ENCODE results near the gene RAB42.
A peak's percentile ranks its signal among the peaks of the same experiment; 100 is the strongest.
"Not testable (repeated sequence)": the region's sequence is repeated elsewhere in the genome, so short reads cannot be mapped to it uniquely, and the experiment has no call there.

RAB42 gene, protein sequence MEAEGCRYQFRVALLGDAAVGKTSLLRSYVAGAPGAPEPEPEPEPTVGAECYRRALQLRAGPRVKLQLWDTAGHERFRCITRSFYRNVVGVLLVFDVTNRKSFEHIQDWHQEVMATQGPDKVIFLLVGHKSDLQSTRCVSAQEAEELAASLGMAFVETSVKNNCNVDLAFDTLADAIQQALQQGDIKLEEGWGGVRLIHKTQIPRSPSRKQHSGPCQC

DNA sequence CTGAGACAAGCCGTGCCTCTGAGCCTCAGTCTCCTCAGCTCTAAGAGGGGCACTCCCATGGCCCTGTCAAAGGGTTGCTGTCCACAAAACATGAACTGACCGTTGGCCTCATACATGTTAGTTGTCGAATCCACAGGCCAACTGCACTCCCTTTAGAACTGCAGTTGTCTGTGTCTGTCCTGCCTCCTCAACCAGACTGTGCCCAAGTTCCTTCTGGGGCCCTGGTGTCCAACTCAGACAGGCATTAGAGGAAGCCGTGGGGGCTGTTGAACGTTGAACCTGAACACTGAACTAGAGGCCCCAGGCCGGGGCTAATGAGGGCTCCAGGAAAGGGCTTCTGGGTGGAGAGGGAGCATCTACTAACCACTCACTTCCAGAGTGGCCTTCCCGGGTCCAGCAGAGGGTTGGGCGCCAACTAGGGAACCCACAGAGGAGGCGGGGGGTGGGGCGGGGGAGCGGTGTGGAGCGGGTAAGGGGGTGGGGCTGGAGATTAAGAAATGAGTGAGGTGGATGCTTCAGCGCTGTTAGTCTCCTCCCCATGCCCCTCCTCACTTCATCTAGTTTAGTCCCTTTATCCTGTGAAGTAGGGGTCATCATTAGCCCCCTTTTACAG is at the start of gene RAB42:
RAB42 (plus strand) TSS at position 558 of the 613 bp plus-strand sequence. CDS start 247 bp downstream, outside the sequence.
- DNase-seq: peak; percentile 73

DNA sequence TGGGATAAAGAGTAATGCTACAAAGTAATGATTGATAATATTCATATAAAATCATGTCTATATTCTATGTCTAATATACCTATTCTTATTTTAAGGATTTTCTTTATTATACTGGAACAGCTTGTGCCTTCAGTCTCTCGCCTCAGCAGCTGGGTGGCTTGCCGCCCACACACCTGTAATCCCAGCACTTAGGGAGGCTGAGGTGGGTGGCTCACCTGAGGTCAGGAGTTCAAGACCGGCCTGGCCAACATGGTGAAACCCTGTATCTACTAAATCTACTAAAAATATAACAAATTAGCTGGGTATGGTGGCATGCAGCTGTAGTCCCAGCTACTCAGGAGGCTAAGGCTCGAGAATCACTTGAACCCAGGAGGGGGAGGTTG is 46.8 kb upstream of the RAB42 start:
- no peak for DNase-seq

DNA sequence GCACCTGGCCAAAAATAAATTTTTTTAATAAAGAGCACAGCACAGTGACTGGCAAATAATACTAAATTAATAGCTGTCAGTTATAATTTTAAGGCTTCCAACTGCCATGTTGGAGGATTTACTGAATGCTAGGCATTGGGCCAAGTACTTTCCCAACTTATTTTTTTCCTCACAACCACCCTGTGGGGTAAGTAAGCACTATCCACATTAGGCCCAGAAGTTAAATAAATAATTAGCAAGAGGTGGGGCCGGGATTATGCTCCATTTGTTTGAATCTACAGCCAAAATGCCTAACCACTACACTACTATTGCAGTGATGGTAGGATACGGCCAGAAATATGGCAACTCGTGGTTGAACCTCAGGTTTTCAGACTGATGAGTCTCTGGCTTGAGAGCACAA is 43.7 kb upstream of the RAB42 start:
- no peak for DNase-seq

DNA sequence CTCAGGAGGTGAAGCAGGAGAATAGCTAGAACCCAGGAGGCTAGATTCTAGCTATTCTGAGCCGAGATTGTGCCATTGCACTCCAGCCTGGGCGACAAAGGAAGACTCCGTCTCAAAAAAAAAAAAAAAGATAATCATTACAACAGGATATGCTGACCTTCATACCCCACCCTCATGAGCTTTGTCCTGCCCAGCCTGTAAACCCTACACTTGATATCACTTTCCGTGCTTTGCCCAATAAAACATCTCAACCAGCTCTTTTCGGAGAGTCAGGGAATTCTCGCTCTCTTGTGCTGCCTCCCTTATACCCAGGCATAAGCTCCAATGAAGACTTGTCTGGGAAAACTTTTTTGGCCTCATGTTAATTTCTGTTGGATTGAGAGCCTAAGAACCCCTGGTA is 40.7 kb upstream of the RAB42 start:
- DNase-seq: no peak

DNA sequence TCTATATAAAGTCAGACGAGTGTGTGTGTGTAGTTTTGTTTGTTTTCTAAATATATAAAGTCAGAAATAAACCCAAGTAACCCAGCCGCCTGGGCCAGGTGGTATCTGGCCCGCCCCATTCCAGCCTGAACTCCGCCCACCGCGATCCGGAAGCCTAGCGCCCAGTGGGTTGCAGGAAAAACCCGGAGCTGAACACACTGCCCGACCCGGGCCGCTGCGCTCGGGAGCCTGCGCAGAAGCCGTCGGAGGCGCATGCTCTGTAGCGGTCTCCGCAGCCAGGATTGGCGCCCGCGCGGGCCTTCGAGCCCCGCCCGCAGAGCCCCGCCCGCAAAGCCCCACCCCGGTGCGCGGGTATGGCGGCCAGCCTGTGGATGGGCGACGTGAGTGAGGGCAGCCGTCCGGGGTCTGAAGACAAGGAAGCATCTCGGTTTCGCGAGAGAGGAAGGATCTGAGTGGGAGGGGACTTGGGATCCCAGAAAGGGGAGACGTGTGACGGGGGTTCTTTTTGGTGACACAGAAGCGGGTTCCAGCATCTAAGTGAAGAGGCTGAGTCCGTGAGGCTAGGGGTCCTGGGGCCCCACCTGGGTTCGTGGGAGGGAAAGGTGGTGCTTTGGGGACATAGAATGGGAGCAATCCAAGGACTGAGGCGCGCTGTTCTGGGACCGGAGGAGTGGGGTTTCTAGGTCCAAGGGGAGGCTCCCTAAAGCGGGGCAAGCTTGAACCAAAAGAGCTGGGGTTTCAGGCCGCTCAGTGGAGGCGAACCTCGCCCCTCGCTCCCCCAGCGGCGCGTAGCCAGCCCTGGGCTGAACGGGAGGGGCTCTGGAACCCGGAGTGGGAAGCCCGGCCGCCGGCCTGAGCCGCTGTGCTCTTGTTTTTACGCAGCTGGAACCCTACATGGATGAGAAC is 39.1 kb upstream of the RAB42 start, which contains the start of gene TRNAU1AP:
TRNAU1AP (plus strand) TSS at position 328 of the 906 bp plus-strand sequence; CDS start at position 354, 26 bp downstream.
- DNase-seq: peak; percentile 98

DNA sequence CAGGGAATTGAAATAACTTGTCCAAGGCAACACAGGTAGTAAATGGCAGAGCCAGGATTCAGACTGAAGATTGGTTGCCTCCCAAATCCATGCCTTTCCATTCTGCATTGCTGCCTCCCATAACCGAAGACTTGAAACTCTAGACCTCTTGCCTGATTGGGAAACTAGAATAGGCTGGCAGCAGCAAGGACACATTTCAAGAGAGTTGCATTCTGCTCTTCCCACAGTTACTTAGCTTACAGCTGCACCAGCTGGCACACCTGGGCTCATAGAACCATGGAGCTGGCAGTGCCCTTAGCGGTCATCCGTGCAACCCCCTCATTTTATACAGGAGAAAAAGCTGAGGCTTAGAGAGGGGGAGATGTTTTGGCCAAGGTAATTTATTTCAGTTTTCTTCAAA is 31.2 kb upstream of the RAB42 start:
- no peak for DNase-seq

DNA sequence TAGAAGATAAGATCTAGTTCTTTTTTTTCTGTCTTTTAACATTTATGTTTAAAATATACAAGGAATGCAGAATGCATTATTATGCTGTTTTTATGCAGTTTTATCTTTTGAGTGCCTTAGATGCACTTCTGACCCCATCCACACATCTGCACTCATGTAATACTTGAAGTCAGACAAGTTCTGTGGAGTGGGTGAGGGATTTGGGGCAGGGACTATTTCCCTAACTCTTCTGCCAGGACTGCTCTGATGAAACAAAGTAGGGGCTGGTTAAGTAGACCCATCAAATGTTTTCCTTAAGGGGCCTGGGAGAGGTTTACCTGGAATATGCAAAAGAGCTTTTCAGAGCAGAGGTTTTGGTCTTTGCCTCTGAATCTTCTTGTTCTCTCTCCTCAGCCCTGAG is 27.8 kb upstream of the RAB42 start:
- no peak for DNase-seq

DNA sequence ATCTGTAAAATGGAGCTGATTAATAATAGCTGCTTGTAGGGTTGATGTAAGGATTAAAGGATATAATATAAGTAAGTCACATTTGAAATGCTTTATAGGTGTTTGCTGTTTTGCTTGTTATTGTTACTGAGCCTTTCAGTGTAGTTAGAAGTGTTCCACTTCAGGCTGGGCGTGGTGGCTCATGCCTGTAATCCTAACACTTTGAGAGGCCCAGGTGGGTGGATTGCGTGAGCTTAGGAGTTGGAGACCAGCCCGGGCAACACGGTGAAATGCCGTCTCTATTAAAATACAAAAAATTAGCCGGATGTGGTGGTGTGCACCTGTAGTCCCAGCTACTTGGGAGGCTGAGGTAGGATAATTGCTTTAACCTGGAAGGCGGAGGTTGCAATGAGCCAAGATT is 27.0 kb upstream of the RAB42 start:
- no peak for DNase-seq

DNA sequence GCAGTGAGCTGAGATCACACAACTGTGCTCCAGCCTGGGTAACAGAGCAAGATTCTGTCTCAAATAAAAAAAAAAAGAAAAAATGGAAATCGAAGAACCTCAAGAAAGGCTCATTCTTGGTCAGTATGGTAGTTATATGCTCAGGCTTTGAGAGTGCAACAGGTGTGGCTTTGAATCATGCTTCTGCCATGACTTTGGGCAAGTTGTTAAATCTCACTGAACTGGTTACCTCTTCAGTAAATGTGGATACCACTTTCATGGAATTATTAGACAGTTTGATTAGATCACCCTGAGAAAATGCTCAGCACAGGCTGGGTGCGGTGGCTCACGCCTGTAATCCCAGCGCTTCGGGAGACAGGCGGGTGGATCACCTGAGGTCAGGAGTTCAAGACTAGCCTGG is 26.3 kb upstream of the RAB42 start:
- DNase-seq: no peak

DNA sequence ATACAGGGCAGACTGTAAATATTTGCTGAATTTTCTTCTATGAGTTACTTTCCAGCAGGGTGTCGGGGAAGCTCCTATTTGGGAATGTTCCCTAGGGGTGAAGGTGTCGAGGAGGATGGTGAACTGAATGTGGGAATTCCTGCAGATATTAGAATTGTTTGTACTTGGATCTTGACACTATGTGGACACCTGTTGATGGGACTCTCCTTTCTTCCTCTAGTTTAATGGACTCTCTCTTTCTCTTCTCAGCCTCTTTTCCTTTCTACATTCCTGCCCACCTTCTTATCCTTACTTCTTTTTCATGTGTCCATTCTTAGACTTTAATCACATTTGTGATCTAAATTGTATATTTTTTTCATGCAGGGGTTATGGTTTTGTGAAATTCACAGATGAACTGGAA is 25.1 kb upstream of the RAB42 start:
- no peak for DNase-seq

DNA sequence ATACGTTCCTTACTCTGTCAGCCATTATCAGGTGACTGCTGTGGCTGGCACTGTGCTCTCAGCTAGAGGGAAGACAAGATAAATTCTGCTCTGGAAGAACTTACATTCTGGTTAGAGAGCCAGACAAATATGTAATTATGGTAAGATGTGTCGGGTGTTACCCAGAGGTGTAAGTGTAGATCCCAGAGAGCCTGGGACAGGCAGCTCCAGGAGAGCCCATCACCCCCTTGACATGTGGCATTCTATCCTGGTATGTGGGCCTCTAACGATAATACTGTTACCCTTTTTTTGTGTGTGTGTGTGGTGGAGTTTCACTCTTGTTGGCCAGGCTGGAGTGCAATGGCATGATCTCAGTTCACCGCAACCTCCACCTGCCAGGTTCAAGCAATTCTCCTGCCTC is 20.2 kb upstream of the RAB42 start:
- DNase-seq: no peak

DNA sequence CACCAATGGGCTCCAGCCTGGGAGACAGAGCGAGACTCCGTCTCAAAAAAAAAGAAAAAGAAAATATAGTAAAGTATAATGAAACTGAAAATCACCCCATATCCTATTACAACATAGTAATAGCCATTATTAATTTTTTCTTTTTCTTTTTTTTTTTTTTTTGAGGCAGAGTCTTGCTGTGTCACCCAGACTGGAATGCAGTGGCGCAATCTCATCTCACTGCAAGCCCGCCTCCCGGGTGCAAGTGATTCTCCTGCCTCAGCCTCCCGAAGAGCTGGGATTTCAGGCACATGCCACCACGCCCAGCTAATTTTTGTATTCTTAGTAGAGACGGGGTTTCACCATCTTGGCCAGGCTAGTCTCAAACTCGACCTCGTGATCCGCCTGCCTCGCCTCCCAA is 19.2 kb upstream of the RAB42 start:
- not testable (repeated sequence) for DNase-seq

DNA sequence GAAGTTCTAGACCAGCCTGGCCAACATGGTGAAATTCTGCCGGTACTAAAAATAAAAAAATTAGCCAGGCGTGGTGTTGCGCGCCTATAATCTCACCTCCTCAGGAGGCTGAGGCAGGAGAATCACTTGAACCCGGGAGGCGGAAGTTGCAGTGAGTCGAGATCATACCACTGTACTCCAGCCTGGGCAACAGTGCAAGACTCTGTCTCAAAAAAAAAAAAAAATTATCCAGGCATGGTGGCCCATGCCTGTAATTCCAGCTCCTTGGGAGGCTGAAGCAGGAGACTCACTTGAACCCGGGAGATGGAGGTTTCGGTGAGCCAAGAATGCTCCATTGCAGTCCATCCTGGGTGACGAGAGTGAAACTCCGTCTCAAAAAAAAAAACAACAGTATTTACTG is 18.5 kb upstream of the RAB42 start:
- no peak for DNase-seq

DNA sequence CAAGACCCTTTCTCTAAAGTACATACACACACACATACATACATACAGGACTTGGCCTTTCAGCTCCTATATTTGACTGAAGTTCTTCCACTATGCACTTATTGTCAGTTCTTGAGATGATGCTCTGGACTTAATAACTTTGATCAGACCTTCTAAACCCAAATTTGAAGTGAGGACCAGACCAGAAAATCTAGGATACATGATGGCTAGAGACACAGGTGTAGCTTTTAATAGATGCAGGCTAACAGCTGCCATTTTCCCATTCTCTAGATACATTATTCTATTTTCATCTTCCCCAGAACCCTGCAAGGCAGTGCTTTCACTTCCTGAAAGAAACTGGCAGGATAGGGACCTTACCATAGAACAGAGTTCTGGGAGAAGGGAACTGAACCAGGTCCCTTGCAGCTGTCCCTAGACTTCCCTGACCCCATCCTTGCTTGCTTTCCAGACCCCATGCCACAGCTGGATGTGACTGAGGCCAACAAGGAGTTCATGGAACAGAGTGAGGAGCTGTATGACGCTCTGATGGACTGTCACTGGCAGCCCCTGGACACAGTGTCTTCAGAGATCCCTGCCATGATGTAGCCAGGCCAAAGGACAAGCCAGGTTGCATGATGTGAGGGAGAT is 14.9 kb upstream of the RAB42 start:
- DNase-seq: no peak

DNA sequence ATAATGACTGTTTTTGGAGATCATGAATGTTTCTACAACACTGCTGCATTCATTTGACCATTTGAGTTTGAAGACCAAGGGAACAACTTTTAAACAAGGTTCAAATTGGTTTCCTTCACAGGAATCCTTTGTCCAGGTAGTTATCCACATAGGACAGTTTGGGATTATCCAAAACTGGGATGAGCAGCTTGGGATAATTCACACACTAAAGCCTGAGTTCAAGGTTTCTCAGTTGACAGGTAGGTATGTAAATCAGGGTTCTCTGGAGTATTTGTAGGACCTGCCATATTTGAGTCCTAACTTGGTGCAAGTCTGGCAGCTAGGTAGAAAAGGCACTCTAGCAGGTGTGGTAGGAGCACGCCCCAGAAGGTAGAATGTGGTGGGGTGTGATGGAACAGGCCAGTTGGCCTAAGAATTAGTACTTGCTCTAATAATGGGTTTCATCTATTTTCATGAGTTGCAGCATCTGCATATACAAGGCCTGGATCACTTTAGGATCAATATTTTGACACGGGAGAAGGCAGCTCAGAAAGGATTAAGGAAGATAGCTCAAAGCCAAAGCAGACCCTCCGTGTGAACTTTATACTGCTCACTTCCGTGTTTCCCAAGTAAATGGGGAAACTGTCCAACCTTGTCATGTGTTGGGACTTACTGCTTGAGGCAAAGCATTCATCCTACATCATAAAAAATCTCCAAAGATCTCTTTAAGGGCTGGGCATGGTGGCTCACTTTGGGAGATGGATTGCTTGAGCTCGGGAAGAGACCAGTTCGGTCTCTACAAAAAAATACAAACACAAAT is 14.1 kb upstream of the RAB42 start:
- no peak for DNase-seq

DNA sequence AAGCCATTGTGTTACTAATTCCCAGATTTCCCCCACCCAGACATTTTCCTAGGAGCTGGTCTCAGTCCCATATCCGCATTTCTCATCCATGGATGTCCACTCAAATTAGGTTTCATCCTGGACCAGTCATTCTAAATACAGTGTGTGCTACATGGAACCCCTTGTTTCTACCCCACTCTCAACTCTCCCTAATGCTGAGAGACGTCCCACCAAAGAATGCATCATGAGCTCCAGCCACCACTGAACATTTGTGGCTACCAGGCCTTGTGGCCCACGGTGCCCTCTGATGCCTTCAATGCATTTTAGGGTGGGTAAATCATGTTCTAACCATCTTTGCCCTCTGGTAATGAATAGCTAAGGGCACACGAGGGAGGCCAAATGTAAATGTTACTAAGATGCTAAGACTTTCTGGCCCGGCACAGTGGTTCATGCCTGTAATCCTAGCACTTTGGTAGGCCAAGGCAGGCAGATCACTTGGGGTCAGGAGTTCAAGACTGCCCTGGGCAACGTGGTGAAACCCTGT is 13.3 kb upstream of the RAB42 start:
- DNase-seq: no peak

DNA sequence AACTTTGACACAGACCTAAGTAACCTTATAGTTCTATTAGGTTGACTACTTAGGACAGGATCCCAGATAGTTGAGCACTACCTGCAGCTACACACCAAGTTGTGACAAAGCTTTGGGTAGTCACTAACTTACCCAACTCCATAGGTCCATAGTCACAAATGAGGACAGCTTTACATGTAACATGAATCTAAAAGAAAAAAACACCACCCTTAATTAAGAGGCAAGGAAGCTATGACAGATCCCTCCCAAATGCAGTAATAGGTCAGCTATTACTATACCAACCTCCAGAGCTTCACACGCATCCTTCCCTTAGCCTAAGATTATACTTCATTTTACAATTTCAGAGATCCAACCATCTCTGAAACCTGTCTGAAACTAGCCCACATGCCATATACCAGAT is 12.7 kb upstream of the RAB42 start:
- no peak for DNase-seq

DNA sequence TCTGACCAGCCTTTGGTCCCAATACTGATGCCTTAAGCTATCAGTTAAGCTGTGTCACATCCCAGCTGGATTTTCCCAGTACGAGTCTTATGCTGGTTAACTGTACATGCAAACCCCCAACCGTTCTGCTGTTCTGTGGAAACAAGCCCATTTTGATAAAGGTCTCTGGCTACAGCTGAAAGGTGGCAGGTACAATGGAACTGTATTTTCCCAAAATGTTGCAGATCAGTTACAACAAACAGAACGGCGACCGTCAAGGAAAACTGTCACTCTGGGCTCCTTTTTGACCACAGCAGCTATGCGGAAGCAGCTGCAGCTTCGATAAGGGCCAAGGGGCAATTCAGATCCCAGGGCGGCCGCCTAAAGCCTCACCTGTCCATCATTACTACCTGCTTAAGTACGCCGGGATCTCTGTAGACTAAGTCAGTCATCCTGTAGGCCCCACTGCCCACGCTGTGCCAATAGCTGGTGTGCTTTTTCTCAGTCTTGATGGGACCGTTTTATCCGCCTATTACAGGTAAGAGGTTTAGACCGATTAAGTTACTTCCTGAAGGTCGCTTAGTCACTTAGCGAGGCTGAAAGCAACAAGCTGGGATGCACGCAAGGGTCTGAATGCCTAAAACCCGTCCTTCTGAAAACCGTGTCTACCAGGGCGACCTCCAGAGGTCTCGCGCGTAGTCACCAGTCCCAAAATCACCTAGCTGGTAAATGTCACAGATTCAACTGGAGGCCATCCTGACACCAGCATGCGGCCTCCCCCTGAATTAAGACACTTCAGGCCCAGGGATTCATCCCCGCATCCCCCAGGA is 11.1 kb upstream of the RAB42 start:
- DNase-seq: no peak

DNA sequence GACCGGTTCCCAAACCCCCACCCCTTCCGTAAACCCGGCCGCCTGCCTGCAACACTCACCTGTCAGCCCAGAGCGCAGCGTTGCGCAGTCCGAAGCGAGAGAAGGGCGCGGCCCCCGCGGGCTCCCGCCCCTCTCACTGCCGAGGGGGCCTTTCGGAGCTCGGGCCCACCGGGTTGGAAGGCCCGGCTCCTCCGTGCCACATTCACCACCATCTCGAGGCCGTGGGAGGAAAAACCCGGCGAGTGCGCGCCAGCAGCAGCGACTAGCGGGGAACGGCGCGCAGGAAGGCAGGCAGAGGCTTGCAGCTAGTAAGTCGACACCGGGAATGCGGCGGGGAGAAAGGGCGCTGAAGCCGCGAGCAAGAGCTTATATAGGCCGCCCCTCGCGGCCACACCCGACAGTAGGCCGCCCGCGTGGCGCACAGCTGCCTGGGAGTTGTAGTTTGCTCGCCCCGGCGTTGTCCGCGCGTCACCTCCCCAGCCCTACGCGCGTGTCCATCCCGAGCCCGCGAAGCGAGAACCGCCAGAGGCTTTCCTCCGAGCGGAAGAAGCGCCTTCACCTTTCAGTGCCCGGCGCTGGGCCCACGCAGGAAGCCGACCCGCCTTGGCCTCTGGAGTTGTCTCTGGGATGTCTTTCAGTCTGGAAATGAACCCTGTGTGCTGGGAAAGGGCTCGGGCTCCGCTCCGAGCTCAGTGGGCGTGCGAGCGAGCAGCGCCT is 10.4 kb upstream of the RAB42 start:
- peak; percentile 97 for DNase-seq

DNA sequence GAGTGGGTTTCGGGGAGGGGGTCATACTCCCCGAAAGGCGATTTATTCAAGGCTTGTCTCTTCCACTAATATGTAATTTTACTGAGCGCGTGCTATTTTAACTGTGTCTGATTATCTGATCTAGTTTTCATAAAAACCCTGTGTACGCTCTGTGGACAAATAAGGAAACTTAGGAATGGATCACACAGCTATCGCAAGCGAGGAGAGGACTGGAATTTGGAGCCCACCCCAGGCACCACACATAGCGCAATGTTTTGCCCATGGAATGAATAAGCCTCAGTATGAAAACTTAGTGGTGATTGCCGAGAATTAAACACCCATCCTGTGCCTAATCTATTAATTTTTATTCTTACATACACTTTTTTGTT is 9.8 kb upstream of the RAB42 start:
- peak; percentile 48 for DNase-seq
